H1 (cell line): ENCODE results near the gene UBE2E3. TPM values are rescaled to one million over a fixed set of nuclear protein-coding genes. Genes with fewer than 3 reads are reported as not detected.

ENCODE experiments used
- CTCF ChIA-PET: fragments of 300-600 bp; sonication (Branson Sonifier 250); formaldehyde crosslinking; loops from one replicate; lab custom pipeline; 2021; ENCODE audit not compliant: partially characterized antibody; lab: Charles Lee
- POLR2A ChIA-PET: fragments of 300-600 bp; sonication (Branson Sonifier 250); formaldehyde crosslinking; loops from one replicate; lab custom pipeline; 2021; ENCODE audit warnings: inconsistent platforms; ENCODE audit not compliant: partially characterized antibody; lab: Charles Lee
- DNase-seq, 2 experiments: peaks; one replicate each; pipeline versions ENCODE4 v3.0.0 to v3.0.0-alpha.2; 2010 to 2022; ENCODE audit warnings: low spot score in 2 of 2, low read depth in 1 of 2, mixed read lengths in 1 of 2
- FAIRE-seq: peaks from 2 replicates; lab custom pipeline; 2011; peaks lifted over from hg19 to GRCh38; lab: Jason Lieb, UNC
- H2AFZ ChIP-seq: 2 replicates; pipeline ENCODE4 v1.8.1; 2012; ENCODE audit warnings: low read length, inconsistent platforms
- H2AK5ac ChIP-seq: 2 replicates; pipeline ENCODE4 v1.6.1; 2013; ENCODE audit warnings: low read depth, low read length
- H2BK120ac ChIP-seq: replicated peaks from 2 replicates; pipeline ENCODE3; 2013; ENCODE audit warnings: low read depth, low read length, inconsistent platforms
- H2BK12ac ChIP-seq: 2 replicates; pipeline ENCODE4 v1.6.1; 2013; ENCODE audit warnings: low read depth, low read length
- H2BK15ac ChIP-seq: 2 replicates; pipeline ENCODE4 v1.6.1; 2013; ENCODE audit warnings: low read length
- H2BK20ac ChIP-seq: 2 replicates; pipeline ENCODE4 v1.6.1; 2013; ENCODE audit warnings: low read length
- H2BK5ac ChIP-seq: 2 replicates; pipeline ENCODE4 v1.6.1; 2013; ENCODE audit warnings: low read depth, low read length
- H3K14ac ChIP-seq: 2 replicates; pipeline ENCODE4 v1.6.1; 2013; ENCODE audit warnings: inconsistent platforms; ENCODE audit not compliant: insufficient read length
- H3K18ac ChIP-seq: 2 replicates; pipeline ENCODE4 v1.6.1; 2013; ENCODE audit warnings: low read length; ENCODE audit errors: extremely low read depth
- H3K23ac ChIP-seq: 2 replicates; pipeline ENCODE4 v1.6.1; 2013; ENCODE audit warnings: inconsistent platforms; ENCODE audit not compliant: insufficient read length
- H3K23me2 ChIP-seq: 2 replicates; pipeline ENCODE4 v1.6.1; 2013; ENCODE audit warnings: low read depth, low read length
- H3K27ac ChIP-seq: 2 replicates; pipeline ENCODE4 v1.6.1; 2011; ENCODE audit warnings: low read depth, low read length, inconsistent platforms
- H3K27me3 ChIP-seq, 4 experiments: replicated peaks in 1 of 4; 1 replicate in 1 of 4; 2 replicates in 3 of 4; pipeline versions ENCODE4 v1.6.1 to v1.8.1; 2011 to 2013; ENCODE audit warnings: low read length in 3 of 4, mild to moderate bottlenecking in 3 of 4, inconsistent platforms in 2 of 4, mixed read lengths in 2 of 4, moderate library complexity in 1 of 4; ENCODE audit not compliant: control insufficient read depth in 3 of 4, insufficient read depth in 3 of 4; ENCODE audit errors: extremely low read depth in 1 of 4
- H3K36me3 ChIP-seq, 4 experiments: 2 replicates each; pipeline versions ENCODE4 v1.6.1 to v1.8.1; 2011 to 2013; ENCODE audit warnings: mild to moderate bottlenecking in 4 of 4, low read length in 3 of 4, moderate library complexity in 2 of 4, control low read depth in 1 of 4, inconsistent platforms in 1 of 4; ENCODE audit not compliant: insufficient read depth in 4 of 4, control insufficient read depth in 2 of 4
- H3K4ac ChIP-seq: replicated peaks from 2 replicates; pipeline ENCODE3; 2013; ENCODE audit warnings: low read length, low read depth, mixed read lengths, inconsistent platforms; ENCODE audit not compliant: insufficient read length
- H3K4me1 ChIP-seq, 4 experiments: replicated peaks in 1 of 4; 1 replicate in 1 of 4; 2 replicates in 3 of 4; pipeline versions ENCODE4 v1.6.1 to v1.8.1; 2011 to 2013; ENCODE audit warnings: low read length in 3 of 4, inconsistent platforms in 2 of 4, mixed read lengths in 1 of 4; ENCODE audit not compliant: insufficient read depth in 4 of 4, control insufficient read depth in 3 of 4
- H3K4me2 ChIP-seq, 2 experiments: 2 replicates each; pipeline versions ENCODE4 v1.6.1 to v1.8.1; 2011 to 2013; ENCODE audit warnings: low read depth in 2 of 2, low read length in 2 of 2, control low read depth in 1 of 2, inconsistent platforms in 1 of 2, mild to moderate bottlenecking in 1 of 2; ENCODE audit not compliant: insufficient read depth in 1 of 2
- H3K4me3 ChIP-seq, 4 experiments: fragments of 200-600, 300-600 bp in 1 of 4; sonication (generic), shearing (Covaris generic), sonication (Bioruptor Twin) in 1 of 4; 2 replicates each; pipeline versions ENCODE4 v1.5.1 to v1.8.1; 2011 to 2016; ENCODE audit warnings: low read length in 4 of 4, low read depth in 3 of 4, control low read depth in 2 of 4, inconsistent platforms in 2 of 4, mild to moderate bottlenecking in 2 of 4, mixed read lengths in 1 of 4, moderate library complexity in 1 of 4; ENCODE audit not compliant: insufficient read depth in 2 of 4; ENCODE audit errors: extremely low read depth in 1 of 4
- H3K56ac ChIP-seq: replicated peaks from 2 replicates; pipeline ENCODE3; 2013; ENCODE audit warnings: low read depth, mild to moderate bottlenecking, mixed read lengths, low read length, inconsistent platforms; ENCODE audit not compliant: insufficient read length
- H3K79me1 ChIP-seq: 2 replicates; pipeline ENCODE4 v1.6.1; 2013; ENCODE audit warnings: low read depth, low read length, control low read depth
- H3K79me2 ChIP-seq, 2 experiments: 2 replicates each; pipeline versions ENCODE4 v1.6.1 to v1.8.1; 2012 to 2013; ENCODE audit warnings: low read length in 2 of 2, mild to moderate bottlenecking in 2 of 2, inconsistent platforms in 1 of 2; ENCODE audit not compliant: insufficient read depth in 2 of 2, control insufficient read depth in 1 of 2
- H3K9ac ChIP-seq, 4 experiments: replicated peaks in 1 of 4; 1 replicate in 1 of 4; 2 replicates in 3 of 4; pipeline versions ENCODE4 v1.6.1 to v1.8.1; 2011 to 2013; ENCODE audit warnings: low read depth in 3 of 4, low read length in 3 of 4, control low read depth in 2 of 4, mild to moderate bottlenecking in 2 of 4, moderate library complexity in 2 of 4, inconsistent platforms in 1 of 4; ENCODE audit errors: extremely low read depth in 1 of 4
- H3K9me3 ChIP-seq, 2 experiments: 2 replicates each; pipeline versions ENCODE4 v1.6.1 to v1.8.1; 2012 to 2013; ENCODE audit warnings: mild to moderate bottlenecking in 2 of 2, moderate library complexity in 2 of 2, control low read depth in 1 of 2, inconsistent platforms in 1 of 2, low read depth in 1 of 2, low read length in 1 of 2, mixed read lengths in 1 of 2; ENCODE audit not compliant: insufficient read depth in 2 of 2
- H4K20me1 ChIP-seq, 2 experiments: replicated peaks in 1 of 2; 2 replicates each; pipeline versions ENCODE3 to v1.8.1; 2011 to 2013; ENCODE audit warnings: inconsistent platforms in 2 of 2, low read length in 2 of 2, mild to moderate bottlenecking in 1 of 2; ENCODE audit not compliant: insufficient read depth in 2 of 2, control insufficient read depth in 1 of 2
- H4K5ac ChIP-seq: 2 replicates; pipeline ENCODE4 v1.6.1; 2013; ENCODE audit warnings: low read length, low read depth, mixed read lengths, inconsistent platforms; ENCODE audit not compliant: insufficient read length
- H4K8ac ChIP-seq: 2 replicates; pipeline ENCODE4 v1.8.0; 2013; ENCODE audit warnings: mild to moderate bottlenecking, moderate library complexity, low read length, inconsistent platforms; ENCODE audit not compliant: insufficient read depth; ENCODE audit errors: extremely low read depth
- H4K91ac ChIP-seq: replicated peaks from 2 replicates; pipeline ENCODE3; 2013; ENCODE audit warnings: low read length, mixed read lengths, inconsistent platforms; ENCODE audit not compliant: insufficient read length
- BCL11A ChIP-seq, 2 experiments: IDR thresholded peaks; one replicate each; pipeline ENCODE4 v1.6.1; 2011; ENCODE audit warnings: low read depth in 2 of 2, low read length in 2 of 2, mild to moderate bottlenecking in 2 of 2
- BRCA1 ChIP-seq: IDR thresholded peaks from 2 replicates; pipeline ENCODE4 v1.6.1; 2012; ENCODE audit warnings: low read depth, low read length, improper control_type of control experiment
- NRF1 ChIP-seq: IDR thresholded peaks from 2 replicates; pipeline ENCODE4 v1.6.1; 2011; ENCODE audit warnings: mild to moderate bottlenecking, low read depth, low read length, improper control_type of control experiment
- RAD21 ChIP-seq, 2 experiments: IDR thresholded peaks in 1 of 2; conservative IDR thresholded peaks in 1 of 2; 2 replicates each; pipeline ENCODE4 v1.6.1; 2011; ENCODE audit warnings: low read depth in 2 of 2, low read length in 2 of 2, improper control_type of control experiment in 1 of 2, inconsistent platforms in 1 of 2, mild to moderate bottlenecking in 1 of 2, moderate library complexity in 1 of 2
- RBBP5 ChIP-seq: IDR thresholded peaks from 2 replicates; pipeline ENCODE4 v1.7.1; 2012; ENCODE audit warnings: low read depth, mild to moderate bottlenecking, inconsistent platforms, low read length, moderate library complexity, borderline replicate concordance
- RNF2 ChIP-seq: fragments of 200-900, 300-1000 bp; sonication (generic); IDR thresholded peaks from 2 replicates; pipeline ENCODE4 v1.7.1; 2016; ENCODE audit warnings: borderline replicate concordance, low read depth, mild to moderate bottlenecking, antibody characterized with exemption, low read length; ENCODE audit not compliant: poor library complexity, severe bottlenecking; ENCODE audit errors: missing control alignments
- SIRT6 ChIP-seq: IDR thresholded peaks from one replicate; pipeline ENCODE4 v1.7.1; 2012; ENCODE audit warnings: low read length, inconsistent platforms
- SUZ12 ChIP-seq: fragments of 200-600 bp; sonication (generic); IDR thresholded peaks from 2 replicates; pipeline ENCODE4 v1.6.1; 2012; ENCODE audit warnings: mild to moderate bottlenecking, inconsistent platforms, low read length, moderate library complexity, mixed read lengths
- TBP ChIP-seq: IDR thresholded peaks from 2 replicates; pipeline ENCODE4 v1.6.1; 2011; ENCODE audit warnings: low read depth, low read length, improper control_type of control experiment
- whole genome bisulfite sequencing, 2 experiments: shearing (Covaris generic) in 1 of 2; methylation state at CpG; one replicate each; pipeline versions ENCODE4 v1.1.6 to v1.1.7; 2013 to 2015; ENCODE audit warnings: low lambda C conversion rate in 2 of 2, mixed read lengths in 2 of 2, inconsistent platforms in 1 of 2, low coverage in 1 of 2, missing lambda C conversion rate in 1 of 2; ENCODE audit not compliant: insufficient replicate concordance in 2 of 2, insufficient coverage in 1 of 2, insufficient read length in 1 of 2; ENCODE audit errors: extremely low coverage in 1 of 2, missing lambda C conversion rate in 1 of 2; 5-methylcytosine and 5-hydroxymethylcytosine counted together
- polyA plus RNA-seq, 7 experiments: library from polyadenylated mRNA; depleted of rRNA in 3 of 7; stranded (reverse) in 5 of 7; unstranded in 2 of 7; fragments of >200 nt in 5 of 7; fragments of 200-250 nt in 2 of 7; gene quantifications; 1 replicate in 5 of 7; 2 replicates in 1 of 7; 4 replicates in 1 of 7; pipeline versions ENCODE4 v1.2.1 to v1.2.3, GENCODE V29; 2011 to 2013; ENCODE audit warnings: missing spikeins in 2 of 7, mixed read lengths in 2 of 7
- total RNA-seq: library from RNA; stranded (reverse); fragmentation: NEBNext Ultra II Directional; extraction: Animal tissue kit (Norgen Biotek cat#: 25700); gene quantifications from 2 replicates; pipeline ENCODE4 v1.2.1, GENCODE V29; 2021
- TF ChIP-seq, protein P1 (sequence below): IDR thresholded peaks from 2 replicates; pipeline ENCODE4 v1.6.1; 2012; ENCODE audit warnings: low read length, inconsistent platforms
- TF ChIP-seq, protein P2 (sequence below): IDR thresholded peaks from 2 replicates; pipeline ENCODE4 v1.6.1; 2011; ENCODE audit warnings: low read length, improper control_type of control experiment

UBE2E3 gene
- total and polyA plus RNA-seq, 2 of the 8 experiments (the other 6 are each of a cell fraction or from before 2014, with no cell fraction given), result 106 to 132 TPM

DNA sequence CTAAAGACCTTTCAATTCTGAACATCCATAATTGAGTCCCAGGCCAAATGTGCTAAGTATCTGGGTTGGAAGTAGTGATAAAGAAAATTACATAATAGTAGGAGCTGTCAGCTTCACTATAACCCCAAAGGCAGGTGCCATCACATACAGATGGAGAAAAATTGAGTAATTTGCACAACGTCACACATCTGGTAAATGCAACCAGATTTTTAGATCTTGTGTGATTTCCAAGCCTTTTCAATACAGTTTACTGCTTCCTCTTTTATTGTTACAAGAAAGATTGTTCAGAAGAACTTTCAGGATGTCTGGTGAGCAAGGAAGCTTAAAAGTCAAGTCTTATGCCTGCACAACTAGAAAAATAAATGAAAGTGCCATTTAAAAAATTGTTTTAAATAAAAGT is 62.3 kb downstream of the UBE2E3 start:
- FAIRE-seq (no peak), DNase-seq (no peak)
- Histone ChIP-seq H4K20me1 (peaks cover 0 to 2% of the 10 kb centered on the region in 2 experiments), H2BK120ac (no peak overlapping the region), H2BK12ac (no peak overlapping the region), H4K5ac (no peak overlapping the region), H4K91ac (no peak overlapping the region), H3K9ac (no peak overlapping the region), H3K4me1 (no peaks in the 10 kb centered on the region), H2BK15ac (no peak overlapping the region), H3K4me2 (no peak overlapping the region), H3K56ac (no peak overlapping the region), H3K18ac (no peak overlapping the region), H3K9me3 (no peaks in the 10 kb centered on the region), H3K79me2 (peaks cover 0 to 82% of the 10 kb centered on the region in 2 experiments; a peak in 2 of 4 replicates), H3K4me3 (no peak overlapping the region), H3K23ac (no peak overlapping the region), H3K27me3 (no peaks in the 10 kb centered on the region), H3K79me1 (peaks cover 2% of the 10 kb centered on the region), H2AK5ac (no peak overlapping the region), H3K14ac (no peak overlapping the region), H3K36me3 (no peaks in the 10 kb centered on the region), H2BK20ac (no peak overlapping the region), H3K23me2 (no peaks in the 10 kb centered on the region), H4K8ac (no peak overlapping the region), H2AFZ (no peak overlapping the region), H3K4ac (no peak overlapping the region), H3K27ac (no peak overlapping the region), H2BK5ac (no peak overlapping the region)
- WGBS, 2 experiments, result 91% methylated on average over 1 of the region's 1 CpG; no CpG with 5 or more reads in 1 of the 2 experiments
- POLR2A ChIA-PET, result no interaction called here
- CTCF ChIA-PET, result no interaction called here
- TF ChIP-seq RNF2 (no peak), RAD21 (IDR thresholded peaks at IDR 0.05 in 1 of 2, conservative IDR thresholded peaks at IDR 0.05 in 1 of 2; ENCODE audit: low read depth in 2 of 2, low read length in 2 of 2) (no peak), BCL11A (IDR thresholded peaks at IDR 0.05; ENCODE audit: low read depth in 2 of 2, low read length in 2 of 2) (no peak), BRCA1 (no peak), TBP (no peak), SUZ12 (no peak), NRF1 (no peak), RBBP5 (no peak), SIRT6 (no peak)
- TF ChIP-seq, protein P1, sequence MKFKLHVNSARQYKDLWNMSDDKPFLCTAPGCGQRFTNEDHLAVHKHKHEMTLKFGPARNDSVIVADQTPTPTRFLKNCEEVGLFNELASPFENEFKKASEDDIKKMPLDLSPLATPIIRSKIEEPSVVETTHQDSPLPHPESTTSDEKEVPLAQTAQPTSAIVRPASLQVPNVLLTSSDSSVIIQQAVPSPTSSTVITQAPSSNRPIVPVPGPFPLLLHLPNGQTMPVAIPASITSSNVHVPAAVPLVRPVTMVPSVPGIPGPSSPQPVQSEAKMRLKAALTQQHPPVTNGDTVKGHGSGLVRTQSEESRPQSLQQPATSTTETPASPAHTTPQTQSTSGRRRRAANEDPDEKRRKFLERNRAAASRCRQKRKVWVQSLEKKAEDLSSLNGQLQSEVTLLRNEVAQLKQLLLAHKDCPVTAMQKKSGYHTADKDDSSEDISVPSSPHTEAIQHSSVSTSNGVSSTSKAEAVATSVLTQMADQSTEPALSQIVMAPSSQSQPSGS, result no peak
- TF ChIP-seq, protein P2, sequence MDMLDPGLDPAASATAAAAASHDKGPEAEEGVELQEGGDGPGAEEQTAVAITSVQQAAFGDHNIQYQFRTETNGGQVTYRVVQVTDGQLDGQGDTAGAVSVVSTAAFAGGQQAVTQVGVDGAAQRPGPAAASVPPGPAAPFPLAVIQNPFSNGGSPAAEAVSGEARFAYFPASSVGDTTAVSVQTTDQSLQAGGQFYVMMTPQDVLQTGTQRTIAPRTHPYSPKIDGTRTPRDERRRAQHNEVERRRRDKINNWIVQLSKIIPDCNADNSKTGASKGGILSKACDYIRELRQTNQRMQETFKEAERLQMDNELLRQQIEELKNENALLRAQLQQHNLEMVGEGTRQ, result no peak
